HG03558 (cell line): Measurements from ENCODE around the gene HTR3E.
"Not testable (repeated sequence)": the region's sequence is repeated elsewhere in the genome, so short reads cannot be mapped to it uniquely, and the experiment has no call there.

Experiments
- ATAC-seq: cut with Tn5 transposase; IDR thresholded peaks from one replicate; pipeline ENCODE4 v1.9.1; 2021; ENCODE audit warnings: moderate number of reproducible peaks; ENCODE audit not compliant: unreplicated experiment; ENCODE audit errors: extremely low read depth

The HTR3E gene

GRCh38 chr3:184096811-184097383 lies at the start of gene HTR3E:
Gene HTR3E (plus strand): TSS chr3:184097064. CDS start chr3:184097530, 466 bp downstream.
- no peak for ATAC-seq

- ATAC-seq: no peak
Measured at GRCh38 chr3:184050217-184050847, 46.5 kb upstream of the HTR3E start.

- no peak for ATAC-seq
Measured at GRCh38 chr3:184052767-184053166, 44.1 kb upstream of the HTR3E start, which contains the start of gene HTR3C. Gene HTR3C (plus strand): TSS chr3:184053047. CDS start chr3:184053081, 34 bp downstream.

GRCh38 chr3:184058029-184058428 lies 38.8 kb upstream of the HTR3E start:
- no peak for ATAC-seq

- no peak for ATAC-seq
Measured at GRCh38 chr3:184059424-184059823, 37.4 kb upstream of the HTR3E start.

GRCh38 chr3:184062637-184063036 lies 34.2 kb upstream of the HTR3E start:
- ATAC-seq: no peak

GRCh38 chr3:184066211-184066610 lies 30.7 kb upstream of the HTR3E start:
- ATAC-seq: no peak

- no peak for ATAC-seq
Measured at GRCh38 chr3:184067573-184068055, 29.2 kb upstream of the HTR3E start.

GRCh38 chr3:184068344-184068743 lies 28.5 kb upstream of the HTR3E start:
- no peak for ATAC-seq

- ATAC-seq: not testable (repeated sequence)
Measured at GRCh38 chr3:184071142-184071541, 25.7 kb upstream of the HTR3E start.

- ATAC-seq: no peak
Measured at GRCh38 chr3:184073621-184074020, 23.2 kb upstream of the HTR3E start.

- ATAC-seq: no peak
Measured at GRCh38 chr3:184075901-184076300, 21.0 kb upstream of the HTR3E start.

GRCh38 chr3:184077881-184078280 lies 19.0 kb upstream of the HTR3E start:
- ATAC-seq: no peak

GRCh38 chr3:184078851-184079250 lies 18.0 kb upstream of the HTR3E start:
- ATAC-seq: no peak

GRCh38 chr3:184081116-184081830 lies 15.6 kb upstream of the HTR3E start:
- no peak for ATAC-seq

GRCh38 chr3:184082034-184082433 lies 14.8 kb upstream of the HTR3E start:
- no peak for ATAC-seq

- ATAC-seq: no peak
Measured at GRCh38 chr3:184082465-184082864, 14.4 kb upstream of the HTR3E start.

GRCh38 chr3:184085389-184085852 lies 11.4 kb upstream of the HTR3E start:
- no peak for ATAC-seq

GRCh38 chr3:184092199-184092598 lies 4.7 kb upstream of the HTR3E start:
- no peak for ATAC-seq

- no peak for ATAC-seq
Measured at GRCh38 chr3:184097556-184097955, 692 bp downstream of the HTR3E start.
